ENCODE measurements around the gene TRIM5.

GRCh38 chr11:5621580-5621979, 63.3 kb downstream of the TRIM5 start:
- TF ChIP-seq CTCF (optimal IDR thresholded peaks at IDR 0.05 in 1 of 3, IDR thresholded peaks at IDR 0.05 in 1 of 3, conservative IDR thresholded peaks at IDR 0.05 in 1 of 3; ENCODE audit: extremely low read depth in 1 of 3, insufficient read depth in 2 of 3, low read length in 3 of 3): no peak
- no peak for TF ChIP-seq EZH2 (IDR thresholded peaks at IDR 0.05; ENCODE audit: low read length)

Data from keratinocyte (primary cell).